LNCAP (cell line): ENCODE results near the gene YARS2.

Experiments used
- CTCF ChIP-seq: fragments of 450-650 bp; IDR thresholded peaks from 2 replicates; pipeline ENCODE4 v1.5.1; 2017; ENCODE audit warnings: mild to moderate bottlenecking

The YARS2 gene

DNA sequence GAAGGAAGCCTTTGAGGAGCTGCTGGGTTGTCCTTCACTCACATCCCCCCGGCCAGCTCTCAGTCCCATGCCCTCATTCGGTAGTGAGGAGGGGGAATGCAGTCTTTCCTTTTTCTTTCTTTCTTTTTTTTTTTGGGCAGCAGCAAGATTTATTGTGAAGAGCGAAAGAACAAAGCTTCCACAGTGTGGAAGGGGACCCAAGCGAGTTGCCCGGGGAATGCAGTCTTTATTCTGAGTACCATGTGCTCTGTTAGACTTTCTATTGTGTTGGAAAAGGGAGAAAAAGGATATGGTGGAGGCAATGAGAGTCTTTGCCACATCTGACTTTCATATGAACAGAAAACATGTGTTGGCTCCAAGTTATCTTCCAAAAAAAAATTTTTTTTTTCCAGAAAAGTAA lies 29.9 kb upstream of the YARS2 start:
- TF ChIP-seq CTCF, result no peak

DNA sequence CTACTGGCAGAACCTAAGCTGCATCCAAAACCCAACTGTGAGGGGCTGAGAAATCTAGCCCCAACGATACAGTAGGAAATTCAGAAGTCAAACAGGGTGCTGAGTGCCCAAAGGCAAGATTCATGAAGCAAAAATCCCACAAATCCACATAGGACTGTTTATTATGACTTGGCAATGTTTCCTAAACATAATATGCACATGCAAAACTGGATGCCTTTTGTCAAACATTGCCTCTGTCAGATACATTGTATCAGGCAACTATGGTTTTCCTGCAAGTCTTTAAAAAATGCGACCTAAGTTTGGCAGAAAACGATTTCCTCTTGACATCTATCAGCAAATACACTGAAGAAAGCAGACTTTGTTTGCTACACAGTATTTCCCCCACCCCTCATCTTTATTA lies 27.3 kb upstream of the YARS2 start:
- TF ChIP-seq CTCF, result no peak

- no peak for TF ChIP-seq CTCF
Observed at GRCh38 chr12:32780071-32780470, 24.4 kb upstream of the YARS2 start.

GRCh38 chr12:32777691-32778175 lies 22.0 kb upstream of the YARS2 start:
- TF ChIP-seq CTCF, result no peak

- TF ChIP-seq CTCF, result no peak
Observed at GRCh38 chr12:32777159-32777558, 21.5 kb upstream of the YARS2 start.

DNA sequence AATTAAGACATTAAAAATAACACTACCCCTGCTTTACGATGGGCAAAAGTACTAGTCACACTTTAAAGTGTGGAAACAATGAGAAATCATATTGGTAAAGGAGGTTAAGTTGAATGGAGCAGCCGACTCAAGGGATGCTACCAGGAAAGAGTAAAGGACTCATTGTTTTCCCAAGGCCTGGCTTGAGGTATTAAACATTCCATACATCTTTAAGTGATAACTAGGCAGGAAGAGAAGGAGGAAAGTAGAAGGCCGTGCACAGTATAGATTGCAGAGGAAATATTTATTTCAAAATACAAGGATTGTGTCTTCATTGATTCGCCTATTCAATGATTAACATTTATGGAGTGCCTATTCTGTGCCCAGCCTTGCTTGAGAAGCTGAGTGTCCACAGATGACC lies 20.6 kb upstream of the YARS2 start:
- TF ChIP-seq CTCF, result no peak

DNA sequence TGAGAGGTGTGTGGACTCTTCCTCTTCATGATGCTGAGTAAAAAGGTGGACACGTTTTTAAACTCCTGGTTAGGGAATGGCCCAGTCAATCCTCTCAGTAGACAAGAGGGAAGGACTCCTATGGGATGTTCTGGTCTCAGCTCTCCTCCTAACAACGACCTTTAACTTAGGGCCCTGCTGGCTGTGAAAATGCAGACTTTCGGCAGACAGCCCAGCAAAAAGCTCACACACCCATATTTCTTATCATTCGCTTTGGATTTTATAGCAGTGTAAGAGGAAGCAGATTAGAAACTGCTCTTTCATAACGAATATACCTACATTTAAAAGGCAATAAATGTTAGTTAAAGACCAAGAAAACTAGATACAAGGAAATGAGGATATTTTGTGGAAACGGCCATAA lies 18.0 kb upstream of the YARS2 start:
- TF ChIP-seq CTCF, result no peak

DNA sequence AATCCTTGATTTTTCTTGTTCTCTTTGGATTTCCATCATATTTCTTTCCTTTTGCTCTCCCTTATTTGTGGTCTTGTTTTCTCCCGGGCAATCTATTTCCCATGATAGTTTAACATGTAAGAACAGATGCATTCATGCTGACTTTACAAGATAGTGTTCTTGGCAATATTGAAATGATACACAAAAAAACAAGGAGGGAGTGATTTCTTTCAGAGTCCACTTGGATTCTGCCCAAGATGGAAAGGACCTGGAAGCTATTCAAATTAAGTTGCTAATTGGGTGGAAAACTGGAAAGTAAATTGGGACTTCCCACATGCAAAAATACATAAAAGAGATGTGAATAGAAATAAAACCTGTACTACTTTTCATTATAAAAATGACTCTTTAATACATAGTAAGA lies 14.4 kb upstream of the YARS2 start:
- TF ChIP-seq CTCF, result no peak
